IPS DF 6.9 (cell line): ENCODE measurements around the gene RAB11FIP5.
A peak's percentile ranks its signal among the peaks of the same experiment; 100 is the strongest.
"Not testable (repeated sequence)": the region's sequence is repeated elsewhere in the genome, so short reads cannot be mapped to it uniquely, and the experiment has no call there.

ENCODE experiments used
- DNase-seq: peaks from one replicate; pipeline ENCODE4 v3.0.0-alpha.2; 2013; ENCODE audit warnings: low read depth, low spot score
- H3K27ac ChIP-seq: one replicate; pipeline ENCODE4 v1.5.1; 2013; ENCODE audit warnings: low read length, control low read depth
- H3K27me3 ChIP-seq: 2 replicates; pipeline ENCODE4 v1.6.1; 2013; ENCODE audit warnings: mild to moderate bottlenecking, low read length; ENCODE audit not compliant: control insufficient read depth, insufficient read depth
- H3K36me3 ChIP-seq: 2 replicates; pipeline ENCODE4 v1.6.1; 2013; ENCODE audit warnings: low read length; ENCODE audit not compliant: control insufficient read depth, insufficient read depth
- H3K4me1 ChIP-seq: 2 replicates; pipeline ENCODE4 v1.6.1; 2013; ENCODE audit warnings: low read length; ENCODE audit not compliant: control insufficient read depth, insufficient read depth
- H3K4me3 ChIP-seq: 2 replicates; pipeline ENCODE4 v1.5.1; 2013; ENCODE audit warnings: mild to moderate bottlenecking, low read length
- H3K9me3 ChIP-seq: 2 replicates; pipeline ENCODE4 v1.6.1; 2013; ENCODE audit warnings: low read length, inconsistent platforms; ENCODE audit not compliant: control insufficient read depth, insufficient read depth
- WGBS: extraction: QIAGEN DNeasy Blood & Tissue Kit; methylation state at CpG from one replicate; pipeline ENCODE4 v1.1.7; 2013; ENCODE audit warnings: mixed read lengths, missing lambda C conversion rate; ENCODE audit not compliant: insufficient read length, insufficient coverage; 5-methylcytosine and 5-hydroxymethylcytosine counted together

Gene RAB11FIP5

DNA sequence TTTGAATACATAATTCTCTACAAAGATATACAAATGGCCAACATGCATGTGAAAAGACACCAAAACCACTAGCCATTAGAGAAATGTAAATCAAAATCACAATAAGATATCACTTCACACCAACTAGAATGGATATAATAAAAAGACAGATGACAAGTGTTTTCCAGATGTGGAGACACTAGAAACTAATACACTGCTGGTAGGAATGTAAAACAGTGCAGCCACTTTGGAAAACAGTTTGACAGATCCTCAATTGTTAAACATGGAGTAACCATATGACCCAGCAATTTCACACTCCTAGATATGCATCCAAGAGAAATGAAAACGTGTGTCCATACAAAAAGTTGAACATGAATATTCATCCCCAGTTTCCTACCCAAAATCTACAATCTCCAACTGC lies 9.8 kb upstream of the RAB11FIP5 start:
- Histone ChIP-seq H3K27ac (no peak overlapping the region), H3K4me3 (no peak overlapping the region), H3K9me3 (no peaks in the 10 kb centered on the region), H3K36me3 (no peaks in the 10 kb centered on the region), H3K4me1 (no peaks in the 10 kb centered on the region), H3K27me3 (no peaks in the 10 kb centered on the region)
- no CpG with 5 or more reads among the region's 1 CpG for WGBS
- DNase-seq = no peak

DNA sequence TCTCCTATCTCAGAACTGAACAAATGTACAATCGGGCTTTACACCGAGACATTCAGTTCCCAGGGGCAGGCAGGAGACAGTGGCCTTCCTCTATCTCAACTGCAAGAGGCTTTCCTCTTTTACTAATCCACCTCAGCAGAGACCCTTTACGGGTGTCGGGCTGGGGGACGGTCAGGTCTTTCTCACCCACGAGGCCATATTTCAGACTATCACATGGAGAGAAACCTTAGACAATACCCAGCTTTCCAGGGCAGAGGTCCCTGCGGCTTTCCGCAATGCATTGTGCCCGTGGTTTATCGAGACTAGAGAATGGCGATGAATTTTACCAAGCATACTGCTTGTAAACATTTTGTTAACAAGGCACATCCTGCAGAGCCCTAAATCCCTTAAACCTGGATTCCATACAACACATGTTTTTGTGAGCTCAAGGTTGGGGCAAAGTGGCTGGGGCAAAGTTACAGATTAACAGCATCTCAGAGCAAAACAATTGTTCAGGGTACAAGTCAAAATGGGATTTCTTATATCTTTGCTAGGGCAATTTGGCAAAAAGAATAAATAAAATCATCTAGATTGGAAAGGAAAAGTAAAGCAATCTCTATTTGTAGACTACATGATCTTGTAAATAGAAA lies 7.0 kb upstream of the RAB11FIP5 start:
- no CpG with 5 or more reads among the region's 11 CpGs for WGBS
- H3K27me3 ChIP-seq, DNase-seq: not testable (repeated sequence)

DNA sequence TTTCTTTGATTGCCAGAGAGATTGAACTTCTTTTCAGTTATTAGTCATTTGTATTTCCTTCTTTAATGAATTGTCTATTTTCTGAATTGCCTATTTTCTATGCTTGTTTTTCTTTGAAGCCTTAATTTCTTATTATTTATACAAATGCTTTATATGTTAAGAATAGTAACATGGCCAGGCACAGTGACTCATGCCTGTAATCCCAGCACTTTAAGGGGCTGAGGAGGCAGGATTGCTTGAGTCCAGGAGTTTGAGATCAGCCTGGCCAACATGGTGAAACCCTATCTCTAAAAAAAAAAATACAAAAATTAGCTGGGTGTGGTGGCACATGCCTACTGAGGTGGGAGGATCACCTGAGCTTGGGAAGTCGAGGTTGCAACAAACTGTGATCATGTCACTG lies 4.7 kb upstream of the RAB11FIP5 start:
- no peaks in the 10 kb centered on the region for H3K9me3 ChIP-seq
- no peaks in the 10 kb centered on the region for H3K36me3 ChIP-seq
- H3K4me1 ChIP-seq = no peaks in the 10 kb centered on the region
- H3K27me3 ChIP-seq = no peaks in the 10 kb centered on the region
- DNase-seq = no peak
- WGBS = no CpG with 5 or more reads among the region's 1 CpG
- no peak overlapping the region for H3K27ac ChIP-seq
- no peak overlapping the region for H3K4me3 ChIP-seq

More for the DNA sequence above, 7.0 kb upstream of the RAB11FIP5 start:
- not testable (repeated sequence) for H3K36me3 ChIP-seq, H3K9me3 ChIP-seq, H3K4me1 ChIP-seq, H3K4me3 ChIP-seq, H3K27ac ChIP-seq

DNA sequence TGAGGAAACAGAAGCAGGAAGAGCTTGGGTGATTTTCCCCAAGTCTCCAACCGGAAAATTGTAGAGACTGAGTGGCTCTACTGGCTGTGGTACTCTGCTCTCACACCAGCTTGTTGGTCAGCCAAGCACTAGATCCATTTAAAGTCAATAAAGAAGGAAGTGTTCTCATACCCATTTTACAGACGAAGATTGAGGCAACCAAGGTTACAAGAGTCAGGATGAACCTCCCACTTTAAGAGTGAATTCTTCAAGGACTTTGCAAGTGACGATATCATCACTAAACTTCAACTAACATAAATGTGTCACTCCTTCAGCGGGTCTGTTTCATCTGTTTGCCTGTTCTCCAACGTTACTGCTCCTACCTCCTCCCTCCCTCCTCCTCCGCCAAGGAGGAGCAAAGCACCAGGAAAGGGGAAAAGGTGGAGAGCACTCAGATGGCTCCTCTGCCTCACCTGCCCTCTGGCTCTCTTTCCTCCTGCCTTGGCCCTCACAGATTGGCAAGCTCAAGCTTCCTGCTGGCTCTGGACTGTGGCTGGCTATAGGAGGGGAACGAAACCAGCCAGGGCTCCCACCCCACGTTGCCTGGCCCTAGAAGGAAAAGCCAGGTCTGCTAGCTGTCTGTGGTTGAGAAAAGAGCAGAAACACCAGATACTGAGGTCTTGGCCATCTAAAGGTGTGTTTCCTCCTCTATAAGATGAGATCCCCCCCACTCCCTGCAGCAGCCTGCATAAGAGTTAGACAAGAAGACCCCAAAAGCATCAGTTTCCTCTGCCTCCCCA lies 3.6 kb upstream of the RAB11FIP5 start:
- H3K27ac ChIP-seq = no peak overlapping the region
- 0 out of 2 replicates have a peak, but pooled peaks cover 1% of the 10 kb centered on the region for H3K4me1 ChIP-seq
- no peak overlapping the region for H3K4me3 ChIP-seq
- H3K9me3 ChIP-seq = no peaks in the 10 kb centered on the region
- no peaks in the 10 kb centered on the region for H3K27me3 ChIP-seq
- no peaks in the 10 kb centered on the region for H3K36me3 ChIP-seq
- no peak for DNase-seq
- WGBS = no CpG with 5 or more reads among the region's 8 CpGs

DNA sequence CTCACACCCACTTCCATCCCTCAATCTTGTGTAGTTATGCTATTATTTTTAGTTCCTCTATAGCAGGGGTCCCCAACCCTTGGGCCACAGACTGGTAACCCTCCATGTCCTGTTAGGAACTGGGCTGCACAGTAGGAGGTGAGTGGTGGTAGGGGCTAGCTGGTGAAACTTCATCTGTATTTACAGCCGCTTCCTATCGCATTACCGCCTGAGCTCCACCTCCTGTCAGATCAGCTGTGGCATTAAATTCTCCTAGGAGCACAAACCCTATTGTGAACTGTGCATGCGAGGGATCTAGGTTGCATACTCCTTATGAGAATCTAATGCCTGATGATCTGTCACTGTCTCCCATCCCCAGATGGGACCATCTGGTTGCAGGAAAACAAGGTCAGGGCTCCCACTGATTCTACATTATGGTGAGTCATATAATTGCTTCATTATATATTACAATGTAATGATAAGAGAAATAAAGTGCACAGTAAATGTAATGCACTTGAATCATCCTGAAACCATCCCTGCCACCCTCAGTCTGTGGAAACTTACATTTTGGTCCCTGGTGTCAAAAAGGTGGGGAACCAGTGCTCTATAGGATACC lies 1.6 kb upstream of the RAB11FIP5 start:
- no peaks in the 10 kb centered on the region for H3K36me3 ChIP-seq
- no peak for DNase-seq
- no peak overlapping the region for H3K27ac ChIP-seq
- no peak overlapping the region for H3K4me3 ChIP-seq
- peaks cover 8% of the 10 kb centered on the region for H3K4me1 ChIP-seq
- no peaks in the 10 kb centered on the region for H3K27me3 ChIP-seq
- no CpG with 5 or more reads among the region's 4 CpGs for WGBS
- no peaks in the 10 kb centered on the region for H3K9me3 ChIP-seq

DNA sequence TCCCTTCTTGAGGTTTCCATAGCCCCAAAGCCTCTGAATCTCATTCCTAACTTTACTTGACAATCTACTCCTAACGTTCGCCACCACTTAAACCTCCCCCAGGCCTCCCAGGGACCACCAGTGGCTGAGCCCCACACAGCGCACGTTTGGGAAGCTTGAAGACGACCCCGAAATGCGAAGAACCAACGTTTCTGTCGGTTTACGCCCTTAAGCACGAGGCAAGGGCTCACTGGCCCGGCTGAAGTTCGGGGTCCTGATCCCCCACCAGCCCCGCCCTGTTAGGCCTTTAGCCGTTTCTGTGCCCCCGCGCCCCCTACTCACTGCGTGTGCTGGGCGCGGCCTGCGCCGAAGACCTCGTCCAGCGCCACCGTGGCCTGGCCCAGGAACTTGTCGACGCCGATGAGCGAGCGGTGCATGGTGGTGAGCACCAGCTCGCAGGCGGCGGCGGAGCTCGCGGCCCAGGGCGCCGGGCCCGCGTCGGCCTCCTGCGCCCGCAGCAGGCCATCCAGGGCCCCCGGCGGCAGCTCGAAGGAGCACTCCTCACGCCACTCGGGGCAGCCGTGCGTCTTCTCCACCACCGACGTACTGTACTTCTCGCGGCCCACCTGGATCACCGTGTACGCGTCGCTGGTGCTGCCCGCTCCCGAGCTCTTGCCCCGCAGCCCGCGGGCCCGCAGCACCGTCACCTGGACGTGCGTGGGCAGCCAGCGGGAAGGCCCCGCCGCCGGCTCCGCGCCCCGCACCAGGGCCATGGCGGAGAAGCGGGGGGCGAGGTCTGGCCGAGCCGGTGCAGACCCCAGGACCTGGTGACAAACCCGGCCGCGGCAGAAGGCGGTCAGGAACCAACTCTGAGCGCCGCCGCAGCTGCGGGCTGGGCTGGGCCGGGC lies 479 bp downstream of the RAB11FIP5 start:
- DNase-seq = no peak
- WGBS = no CpG with 5 or more reads among the region's 88 CpGs
- Histone ChIP-seq H3K27ac (no peak overlapping the region), H3K4me3 (peak overlapping the region; percentile 62), H3K27me3 (no peaks in the 10 kb centered on the region), H3K4me1 (peaks cover 8% of the 10 kb centered on the region), H3K36me3 (no peaks in the 10 kb centered on the region), H3K9me3 (no peaks in the 10 kb centered on the region)

DNA sequence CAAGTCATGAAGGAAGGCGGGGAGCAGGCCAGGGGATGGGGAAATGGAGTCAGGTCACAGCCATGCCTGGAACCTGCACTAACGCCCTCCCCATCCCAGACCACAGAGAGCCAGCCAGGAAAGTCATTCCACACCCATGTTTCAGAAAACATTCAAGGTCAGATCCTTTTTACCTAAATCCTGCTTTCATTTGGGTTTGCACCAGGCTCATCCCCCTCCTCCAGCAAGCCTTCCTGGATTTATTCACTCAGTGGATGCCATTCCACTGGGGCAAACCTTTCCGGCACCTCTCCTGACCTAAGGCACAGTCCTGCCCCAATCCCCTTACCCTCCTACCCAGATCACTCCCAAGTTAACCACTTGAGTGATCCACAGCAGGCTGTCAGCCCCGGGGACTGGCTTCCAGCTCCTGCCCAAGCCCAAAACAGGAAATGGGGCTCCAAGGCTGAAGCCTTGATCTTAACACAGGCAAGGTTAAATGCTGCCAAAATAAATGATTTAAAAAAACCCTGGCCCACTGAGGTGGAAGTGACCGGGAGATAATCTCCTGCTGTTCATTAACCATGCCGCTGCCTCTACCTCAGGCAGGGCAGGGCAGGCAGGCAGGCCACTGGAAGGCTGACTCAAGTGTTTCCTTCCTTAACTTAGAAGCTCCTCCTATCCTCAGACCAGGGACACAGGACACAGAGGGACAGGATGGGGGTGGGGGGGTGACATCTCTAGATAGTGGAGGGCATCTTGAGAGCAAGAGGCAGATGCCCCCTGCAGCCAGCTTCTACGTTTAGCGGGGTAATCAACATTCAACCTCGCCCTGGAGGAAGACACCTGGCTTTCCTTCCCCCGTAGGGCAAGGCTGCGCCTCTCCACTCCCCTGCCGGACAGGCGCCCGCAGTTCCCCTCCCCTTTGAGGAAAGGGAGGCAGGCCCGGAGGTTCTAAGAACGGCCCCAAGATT lies 1.4 kb downstream of the RAB11FIP5 start:
- Histone ChIP-seq H3K4me1 (peaks cover 8% of the 10 kb centered on the region), H3K27ac (no peak overlapping the region), H3K4me3 (peak overlapping the region; percentile 62; the same call in 1 of the 2 replicates), H3K27me3 (no peaks in the 10 kb centered on the region), H3K36me3 (no peaks in the 10 kb centered on the region), H3K9me3 (no peaks in the 10 kb centered on the region)
- no peak for DNase-seq
- WGBS = no CpG with 5 or more reads among the region's 16 CpGs

DNA sequence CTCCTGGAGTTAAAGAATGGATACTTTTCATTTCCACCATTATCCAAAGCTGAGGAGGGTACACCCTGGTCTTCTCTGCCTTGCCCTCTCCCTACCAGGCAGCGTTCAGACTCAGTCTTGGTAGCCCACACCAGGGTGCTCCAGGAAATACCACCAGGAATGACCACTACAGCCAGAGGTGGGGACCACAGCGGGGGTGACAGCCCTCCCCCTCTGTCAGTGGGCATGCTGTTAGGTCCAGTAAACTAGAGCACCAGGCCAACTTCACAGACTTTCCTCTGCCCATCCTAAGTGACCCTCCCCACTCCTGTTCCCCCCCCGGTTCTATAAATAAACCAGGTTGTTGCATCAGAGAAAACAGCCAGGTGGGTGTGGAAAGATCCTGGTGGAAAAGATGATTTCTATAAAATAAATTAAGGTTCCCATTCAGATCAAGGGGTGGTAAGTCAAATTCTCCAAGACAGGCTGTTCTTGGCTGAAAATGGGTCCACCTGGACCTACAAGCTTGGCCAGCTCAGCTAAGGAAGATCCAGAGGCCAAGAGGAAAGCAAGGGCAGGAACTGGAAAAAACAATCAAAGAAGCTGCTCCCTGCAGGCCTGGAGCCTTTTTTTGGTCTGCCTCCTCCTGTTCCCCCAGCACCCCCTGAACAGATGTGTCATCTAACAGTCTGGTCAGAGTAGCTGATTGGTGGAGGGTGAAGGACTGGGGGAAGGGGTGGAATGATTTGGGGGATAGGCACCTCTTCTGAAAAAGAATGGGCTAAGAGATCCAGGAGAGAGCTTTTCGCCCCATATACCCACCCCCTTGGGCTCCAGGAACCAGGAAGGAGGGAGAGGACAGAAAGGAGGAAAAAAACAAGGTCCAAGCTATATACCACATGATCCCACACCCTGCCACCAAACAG lies 2.3 kb downstream of the RAB11FIP5 start:
- no peak overlapping the region for H3K4me3 ChIP-seq
- H3K27ac ChIP-seq = no peak overlapping the region
- H3K27me3 ChIP-seq = no peaks in the 10 kb centered on the region
- WGBS = no CpG with 5 or more reads among the region's 4 CpGs
- no peaks in the 10 kb centered on the region for H3K9me3 ChIP-seq
- H3K36me3 ChIP-seq = no peaks in the 10 kb centered on the region
- DNase-seq = no peak
- peaks cover 8% of the 10 kb centered on the region for H3K4me1 ChIP-seq
